GM15510 (cell line): ENCODE measurements around the gene ZNF625.
A peak's percentile ranks its signal among the peaks of the same experiment; 100 is the strongest.

Experiments
- POLR2A ChIP-seq: IDR thresholded peaks from 3 replicates; pipeline ENCODE4 v1.6.1; 2011; ENCODE audit warnings: borderline replicate concordance; ENCODE audit not compliant: insufficient read length; ENCODE audit errors: extremely low read depth

The ZNF625 gene

DNA sequence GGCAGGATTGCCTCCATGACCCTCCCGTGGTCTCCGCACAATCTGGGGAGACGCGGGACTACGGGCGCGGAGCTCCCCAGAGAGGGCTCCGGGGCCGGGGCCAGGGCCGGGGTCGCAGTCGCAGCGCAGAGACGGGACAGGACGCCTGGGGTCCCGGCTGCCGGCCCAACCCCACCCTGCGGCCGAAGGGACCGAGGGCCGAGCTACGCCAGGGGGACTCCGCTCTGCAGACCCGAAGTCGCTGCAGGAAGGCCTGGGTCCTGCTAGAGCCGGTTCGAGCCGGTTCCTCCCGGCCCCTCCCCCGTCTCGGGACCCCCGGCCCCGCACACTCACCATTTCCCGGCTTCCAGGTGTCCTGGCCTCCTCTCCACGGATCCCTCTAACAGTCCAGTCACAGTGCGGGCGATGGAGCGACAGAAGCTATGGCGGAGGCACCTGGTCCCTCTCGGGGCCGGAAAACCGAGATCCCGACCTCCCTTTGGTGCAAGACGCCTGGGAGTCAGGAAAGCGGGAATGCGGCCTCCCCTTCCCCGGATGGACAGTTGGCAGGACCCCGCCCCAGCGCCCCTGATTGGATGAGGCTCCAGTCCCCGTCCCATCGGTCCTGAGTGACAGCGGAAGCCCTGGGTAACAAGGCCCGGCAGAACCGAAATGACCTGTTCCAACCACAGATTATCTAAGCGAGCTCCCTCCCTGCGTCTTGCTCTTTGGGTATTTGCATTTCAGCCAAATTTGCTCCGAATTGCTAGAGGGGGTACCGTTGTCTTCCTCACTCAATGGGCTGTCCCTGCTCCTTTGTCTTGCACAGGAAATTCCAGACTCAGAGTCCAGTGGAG lies at the start of gene ZNF625:
Gene ZNF625 (minus strand): TSS at position 512 of the 836 bp plus-strand sequence. CDS start 176 bp downstream, at position 336.
- TF ChIP-seq POLR2A = peak; percentile 49

DNA sequence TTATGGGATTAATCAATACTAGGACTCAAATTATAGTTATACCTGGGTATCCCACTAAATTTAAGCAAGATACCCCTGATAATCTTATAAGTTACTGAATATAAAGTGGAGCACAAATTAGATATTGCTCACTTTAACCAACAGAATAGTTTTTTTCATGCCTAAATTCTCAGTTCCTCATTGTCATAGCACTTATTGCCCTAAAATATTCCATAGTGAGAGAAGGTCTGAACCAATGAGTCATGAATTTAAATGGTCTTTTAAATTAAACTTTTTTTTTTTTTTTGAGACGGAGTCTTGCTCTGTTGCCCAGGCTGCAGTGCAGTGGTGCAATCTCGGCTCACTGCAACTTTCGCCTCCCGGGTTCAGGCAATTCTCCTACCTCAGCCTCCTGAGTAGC lies 48.8 kb upstream of the ZNF625 start:
- no peak for TF ChIP-seq POLR2A

DNA sequence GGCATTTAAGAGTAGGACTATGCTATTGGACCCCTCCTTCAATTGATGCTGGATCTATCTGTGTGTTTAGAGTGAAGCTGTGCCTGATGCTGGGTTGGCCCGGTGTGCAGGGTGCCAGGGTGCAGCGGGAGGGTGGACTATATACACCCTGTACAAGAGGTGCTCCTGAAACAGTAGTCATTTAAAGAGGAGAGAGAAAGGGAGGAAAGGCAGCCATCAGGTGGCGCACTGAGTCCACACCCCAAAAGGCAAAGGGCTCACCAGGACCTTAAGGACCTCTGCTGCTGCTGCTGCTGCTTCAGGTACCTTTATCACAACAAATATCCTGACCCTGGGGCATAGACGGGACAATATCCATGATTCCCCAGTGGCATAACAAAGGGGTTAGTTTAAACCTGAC lies 45.7 kb upstream of the ZNF625 start:
- no peak for TF ChIP-seq POLR2A

DNA sequence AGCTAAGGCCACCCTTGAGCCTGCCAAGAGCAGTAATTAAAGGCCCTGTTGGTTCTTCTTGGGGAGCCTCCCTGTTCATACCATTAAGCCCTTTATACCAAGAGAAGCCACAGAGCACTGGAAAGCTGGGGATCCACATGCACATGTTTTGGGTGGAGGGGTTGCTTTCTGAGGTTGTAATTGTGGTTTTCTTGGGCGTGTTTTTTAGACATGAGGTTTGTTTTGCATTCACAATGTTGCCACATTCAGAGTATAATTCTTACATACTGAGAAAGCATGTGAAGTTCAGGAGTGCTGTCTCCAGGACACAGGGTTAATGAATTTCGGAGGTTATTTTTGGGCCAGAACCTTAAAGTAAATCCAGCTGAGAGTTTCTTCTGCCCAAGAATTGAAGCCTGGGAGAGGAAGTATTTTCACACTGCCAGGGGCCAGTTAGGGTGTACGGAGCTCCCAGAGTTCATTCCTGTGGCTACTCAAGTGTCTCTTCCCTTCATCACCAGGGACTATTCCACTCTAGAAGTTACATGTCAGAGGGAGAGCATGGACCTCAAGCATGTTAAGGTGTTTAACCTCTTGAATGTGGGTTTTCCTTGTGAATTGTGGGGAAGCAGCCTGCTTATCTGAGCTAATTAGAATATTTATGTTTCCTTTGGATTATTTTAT lies 43.4 kb upstream of the ZNF625 start:
- TF ChIP-seq POLR2A = no peak

DNA sequence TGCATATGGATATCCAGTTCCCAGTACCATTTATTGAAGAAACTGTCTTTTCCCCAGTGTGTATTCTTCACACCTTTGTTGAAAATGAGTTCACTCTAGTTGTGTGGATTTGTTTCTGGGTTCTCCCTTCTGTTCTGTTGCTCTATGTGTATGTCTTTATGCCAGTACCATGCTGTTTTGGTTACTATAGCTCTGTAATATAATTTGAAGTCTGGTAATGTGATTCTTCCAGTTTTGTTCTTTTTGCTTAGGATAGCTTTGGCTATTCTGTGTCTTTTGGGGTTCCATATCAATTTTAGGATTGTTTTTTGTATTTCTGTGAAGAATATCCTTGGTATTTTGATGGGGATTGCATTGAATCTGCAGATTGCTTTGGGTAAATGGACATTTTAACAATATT lies 41.6 kb upstream of the ZNF625 start:
- TF ChIP-seq POLR2A = no peak

DNA sequence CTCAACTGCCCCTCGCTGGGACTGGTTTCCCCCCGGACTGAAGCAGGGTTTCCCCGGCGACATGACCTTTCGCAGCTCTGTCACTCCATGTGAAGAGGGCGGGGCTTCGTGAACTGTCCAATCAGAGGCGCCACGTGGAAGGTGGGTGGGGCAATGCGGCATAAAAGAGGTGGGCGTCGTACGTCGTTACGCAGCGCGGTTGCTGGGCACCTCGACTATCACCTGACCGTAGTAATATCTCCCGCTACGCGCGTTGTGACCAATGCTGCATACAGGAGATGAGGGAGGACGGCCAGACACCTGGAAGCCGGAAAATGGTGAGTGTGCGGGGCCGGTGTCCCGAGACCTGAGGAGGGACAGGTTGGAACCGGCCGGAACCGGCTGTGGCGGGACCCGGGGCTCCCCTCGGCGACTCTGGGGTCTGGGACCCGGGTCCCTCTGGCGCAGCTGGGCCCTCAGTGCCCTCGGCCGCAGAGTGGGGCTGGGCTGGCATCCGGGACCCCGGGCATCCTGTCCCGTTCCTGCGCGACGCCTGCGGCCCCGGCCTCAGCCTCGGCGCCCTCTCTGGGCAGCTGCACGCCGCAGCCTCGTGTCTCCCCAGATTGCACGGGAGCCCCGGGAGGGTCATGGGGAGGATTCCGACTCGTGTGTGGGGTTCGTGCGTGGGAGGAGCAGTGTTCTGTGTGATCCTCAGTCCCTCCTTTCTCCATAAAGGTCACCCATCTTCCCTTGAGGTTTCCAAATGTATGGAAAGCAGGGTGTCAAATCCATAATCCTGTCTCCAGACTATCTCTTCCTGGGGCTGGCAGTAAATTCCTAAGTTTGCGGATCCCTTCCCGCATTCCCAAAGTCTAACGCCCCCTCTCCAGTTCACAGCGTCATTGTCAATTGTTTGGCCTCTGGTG lies 38.5 kb upstream of the ZNF625 start:
- TF ChIP-seq POLR2A = no peak

DNA sequence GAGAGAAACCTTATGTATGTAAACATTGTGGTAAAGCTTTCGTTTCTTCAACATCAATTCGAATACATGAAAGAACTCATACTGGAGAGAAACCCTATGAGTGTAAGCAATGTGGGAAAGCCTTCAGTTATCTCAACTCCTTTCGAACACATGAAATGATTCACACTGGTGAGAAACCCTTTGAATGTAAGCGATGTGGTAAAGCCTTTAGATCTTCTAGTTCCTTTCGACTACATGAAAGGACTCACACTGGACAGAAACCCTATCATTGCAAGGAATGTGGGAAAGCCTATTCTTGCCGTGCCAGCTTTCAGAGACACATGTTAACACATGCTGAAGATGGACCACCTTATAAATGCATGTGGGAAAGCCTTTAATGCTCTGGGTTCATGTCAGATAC lies 31.1 kb upstream of the ZNF625 start:
- TF ChIP-seq POLR2A = no peak

DNA sequence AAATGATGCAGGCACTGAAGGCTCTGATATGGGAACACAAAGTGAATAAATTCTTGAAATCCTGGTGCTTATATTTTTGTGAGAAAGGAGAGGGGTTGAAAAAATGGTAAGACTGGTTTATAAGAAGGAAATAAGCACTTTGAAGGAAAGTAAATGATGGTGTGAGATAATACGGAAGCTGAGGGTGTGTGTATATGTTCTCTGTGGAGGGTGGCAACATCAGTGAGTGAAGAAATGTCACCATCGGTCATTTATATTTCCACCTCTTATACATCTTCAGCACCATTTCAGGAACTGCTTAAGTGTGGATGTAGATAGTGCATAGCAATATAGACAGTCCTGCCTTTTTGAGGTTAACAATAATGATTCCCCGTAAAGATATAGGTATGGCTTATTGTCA lies 23.8 kb upstream of the ZNF625 start:
- no peak for TF ChIP-seq POLR2A

DNA sequence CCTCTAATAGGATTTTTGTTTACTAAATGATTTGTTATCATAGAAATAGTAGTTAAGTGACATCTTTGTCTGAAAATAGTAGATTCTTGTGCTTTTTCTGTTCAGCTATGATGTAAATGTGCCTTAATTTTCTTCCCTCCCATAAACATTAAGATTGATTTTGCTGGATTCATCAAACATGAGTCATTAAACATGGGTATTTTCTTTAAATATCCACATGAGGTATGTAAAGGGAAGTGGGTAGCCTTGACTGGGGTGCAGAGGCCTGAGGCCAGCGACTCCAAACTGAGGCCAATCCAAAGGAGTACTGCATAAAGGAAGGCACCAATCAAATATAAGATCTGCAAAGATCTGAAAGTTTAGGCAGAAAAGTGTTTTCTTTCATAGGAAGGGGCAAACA lies 10.1 kb upstream of the ZNF625 start:
- TF ChIP-seq POLR2A = no peak

DNA sequence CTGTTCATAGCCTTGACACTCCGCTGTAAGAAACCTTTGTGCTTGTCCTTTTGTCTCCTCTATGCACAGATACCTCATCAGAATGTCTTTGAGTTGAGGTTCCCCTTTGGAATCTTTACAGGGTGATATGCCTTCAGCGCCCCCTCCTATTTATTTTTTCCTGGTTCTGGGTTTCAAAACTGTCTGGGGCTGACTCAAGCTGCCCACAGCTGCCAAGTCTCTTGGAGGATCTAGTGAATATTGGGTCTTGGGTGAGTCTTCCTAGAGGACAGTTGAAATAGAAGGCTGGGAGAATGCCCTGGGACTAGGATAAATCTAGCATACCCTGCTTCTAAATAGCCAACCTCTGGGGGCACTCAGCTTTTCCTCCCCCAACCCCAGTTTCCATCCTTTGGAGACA lies 7.3 kb upstream of the ZNF625 start:
- TF ChIP-seq POLR2A = no peak

DNA sequence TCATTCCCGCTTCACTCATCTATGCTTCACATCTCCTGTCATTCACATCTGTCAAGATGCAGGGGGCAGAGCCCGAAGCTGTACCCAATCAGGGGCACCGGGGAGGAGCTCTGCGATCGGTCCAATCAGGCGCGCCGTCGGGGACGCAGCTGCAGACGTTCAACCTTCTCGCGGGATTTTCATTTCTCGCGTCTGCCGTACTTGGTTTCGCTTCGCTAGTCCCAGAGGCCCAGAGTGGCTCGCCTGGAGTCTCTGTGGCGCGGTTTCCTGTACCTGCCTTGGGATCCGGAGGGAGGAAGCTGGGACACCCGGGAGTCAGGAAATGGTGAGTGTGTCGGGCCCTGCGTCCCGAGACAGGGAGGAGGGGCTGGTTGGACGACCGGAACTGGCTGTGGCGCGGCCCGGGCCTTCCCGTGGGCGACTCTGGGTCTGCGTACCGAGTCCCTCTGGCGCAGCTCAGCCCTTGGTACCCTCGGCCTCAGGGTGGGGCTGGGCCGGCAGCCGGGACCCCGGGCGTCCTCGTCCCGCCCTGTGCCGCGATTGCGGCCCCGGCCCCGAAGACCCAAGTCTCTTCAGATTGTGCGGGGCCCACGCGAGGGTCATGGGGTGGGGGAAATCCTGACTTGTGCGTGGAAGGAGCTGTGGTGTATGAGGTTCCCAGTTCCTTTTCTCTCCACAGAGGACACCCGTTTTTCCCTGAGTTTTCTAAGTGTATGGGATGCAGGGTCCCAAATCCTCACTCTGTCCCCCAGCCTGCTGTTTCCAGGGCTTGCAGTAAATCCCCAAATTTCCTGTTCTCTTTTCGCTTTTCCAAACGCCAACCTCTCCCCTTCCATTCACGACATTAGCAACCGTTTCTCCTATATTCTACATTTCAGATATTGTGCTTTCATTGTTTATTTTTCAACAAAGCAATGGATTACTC lies 6.6 kb upstream of the ZNF625 start, which contains the start of gene ZNF136:
Gene ZNF136 (plus strand): TSS at position 215 of the 925 bp plus-strand sequence. CDS start 108 bp downstream, at position 323.
- peak; percentile 84 for TF ChIP-seq POLR2A

DNA sequence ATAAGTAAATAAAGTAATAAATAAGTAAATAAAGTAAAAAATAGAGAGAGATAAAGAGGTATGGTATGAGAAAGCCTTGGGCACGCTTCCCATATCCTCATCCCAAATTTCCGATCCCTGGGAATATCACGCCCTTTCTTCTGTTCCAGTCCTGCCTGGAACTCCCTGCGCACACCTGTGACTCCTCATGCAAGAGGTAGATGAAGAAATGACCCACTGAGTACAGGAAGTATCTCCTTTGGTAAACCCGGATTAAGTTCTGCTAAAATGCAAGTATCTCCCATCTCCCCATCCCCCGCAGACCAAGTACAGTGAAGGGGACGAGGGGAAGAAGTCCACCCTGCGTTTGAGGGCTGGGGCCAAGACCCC lies 6.0 kb upstream of the ZNF625 start:
- TF ChIP-seq POLR2A = no peak

DNA sequence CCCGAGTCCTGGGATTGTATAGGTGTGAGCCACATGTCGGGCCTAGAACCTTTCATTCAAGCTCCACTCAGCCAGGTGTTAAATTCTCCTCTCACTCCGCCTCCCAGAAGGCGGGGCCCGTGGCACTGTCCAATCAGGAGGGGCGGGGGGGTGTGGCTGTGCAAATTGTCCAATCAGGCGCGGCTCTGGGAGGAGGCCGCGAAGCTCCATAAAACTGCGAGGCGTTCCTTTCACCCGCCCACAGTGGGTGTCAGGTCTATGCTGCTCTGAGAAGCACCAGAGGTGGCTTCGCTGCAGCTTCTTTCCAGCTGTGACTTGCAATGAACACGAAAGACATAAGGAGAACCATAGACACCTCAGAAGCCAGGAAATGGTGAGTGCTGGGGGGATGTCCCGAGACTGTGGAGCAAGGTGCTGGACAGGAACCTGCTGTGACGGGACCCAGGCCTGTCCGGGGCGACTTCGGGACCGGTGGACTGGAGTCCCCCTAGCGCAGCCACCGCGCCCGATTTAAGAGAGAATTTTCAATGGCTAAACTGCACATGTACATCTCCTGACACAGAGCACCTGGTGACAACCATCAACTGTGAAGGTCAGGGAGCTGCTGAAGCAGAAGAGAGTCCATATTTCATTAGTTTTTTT lies 3.4 kb upstream of the ZNF625 start:
- no peak for TF ChIP-seq POLR2A
